Stimulated activated CD8-positive, alpha-beta memory T cell treated with anti-CD3 and anti-CD28 coated beads, Interleukin-15, amount 100 ng/mL, for 1 hour (primary cell): ENCODE measurements around the gene SH3D19.
"Not testable (repeated sequence)": the region's sequence is repeated elsewhere in the genome, so short reads cannot be mapped to it uniquely, and the experiment has no call there.

Source experiments
- DNase-seq: peaks from one replicate; pipeline ENCODE4 v3.0.0-alpha.2; 2020; ENCODE audit warnings: low read depth

SH3D19 gene

DNA sequence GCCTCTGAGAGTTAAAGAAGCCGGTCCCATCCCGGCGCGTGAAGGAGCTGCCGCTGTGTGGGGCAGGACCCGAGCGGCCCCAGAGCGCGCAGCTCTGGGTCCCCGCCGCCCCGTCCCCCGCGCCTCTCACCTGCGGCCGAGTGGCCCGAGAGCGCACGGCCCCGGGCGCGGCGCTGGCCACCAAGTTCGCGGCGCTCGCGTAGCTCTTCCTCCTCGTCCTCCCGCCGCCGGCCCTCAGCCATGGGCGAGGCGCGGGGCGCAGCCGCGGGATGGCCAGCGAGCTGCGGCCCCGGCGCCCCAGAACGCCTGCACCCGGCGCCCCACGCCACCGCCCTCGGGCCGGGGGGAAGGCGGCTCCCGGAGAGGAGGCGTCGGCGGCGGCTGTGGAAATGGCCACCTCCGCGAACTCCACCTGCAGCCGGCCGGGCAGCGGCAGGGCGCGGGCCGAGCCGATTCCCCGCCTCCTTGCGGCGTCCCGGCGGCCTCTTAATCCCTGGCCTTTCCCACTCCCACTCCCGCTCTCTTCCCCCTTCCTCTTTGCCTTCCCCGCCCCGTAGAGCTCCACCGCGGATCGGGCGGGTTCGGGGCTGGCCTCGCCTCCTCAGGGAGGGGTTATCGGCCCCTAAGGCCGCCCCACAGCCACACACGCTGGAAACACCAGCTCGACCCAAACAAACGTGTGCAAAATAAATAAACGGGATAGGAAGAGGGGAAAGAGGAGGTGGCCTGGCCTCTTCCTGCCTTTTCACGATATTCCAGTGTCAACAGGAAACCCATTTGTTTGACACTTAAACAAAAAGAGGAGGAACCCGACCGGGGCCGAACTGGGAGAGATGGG is at the start of gene SH3D19:
TSS of gene SH3D19 (minus strand) at position 495 of the 838 bp plus-strand sequence. CDS start at position 242, 253 bp downstream.
- no peak for DNase-seq

DNA sequence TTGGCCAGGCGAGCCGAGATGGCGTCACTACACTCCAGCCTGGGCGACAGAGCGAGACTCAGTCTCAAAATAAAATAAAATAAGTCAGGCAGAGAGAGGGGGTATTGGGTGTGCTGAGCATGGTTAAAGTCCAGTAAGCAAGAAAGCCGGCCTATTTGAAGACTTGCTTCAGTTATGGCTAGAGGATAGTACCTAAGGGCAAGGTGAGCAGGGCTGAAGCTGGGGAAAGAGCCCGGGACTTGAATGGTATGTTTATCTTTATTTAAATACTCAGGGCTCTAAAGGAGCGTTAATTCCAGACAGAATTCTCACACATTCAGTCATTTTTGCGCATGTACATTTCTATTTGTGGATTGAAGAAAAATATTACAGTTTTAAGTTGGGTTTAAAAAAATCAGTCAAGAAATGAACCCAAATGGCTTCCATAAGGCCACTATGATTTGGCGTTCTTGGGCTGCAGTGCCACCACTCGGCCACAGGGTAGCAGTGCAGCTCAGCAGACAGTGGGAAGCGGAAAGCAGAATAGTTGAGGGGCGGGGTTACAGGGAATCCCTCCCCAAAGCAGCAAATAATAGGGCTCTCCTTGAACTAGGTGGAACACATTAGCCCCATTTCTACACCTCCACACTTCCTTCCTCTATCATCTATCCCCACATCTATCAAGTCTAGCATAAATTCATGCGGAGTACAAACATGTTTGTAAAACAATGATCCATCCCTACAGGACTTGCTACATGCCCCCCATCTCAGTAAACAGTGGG is 37.2 kb upstream of the SH3D19 start:
- peak; percentile 45 for DNase-seq

GRCh38 chr4:151361966-151362365 is 36.6 kb upstream of the SH3D19 start:
- no peak for DNase-seq

- DNase-seq: no peak
Observed at GRCh38 chr4:151361126-151361525, 35.7 kb upstream of the SH3D19 start.

GRCh38 chr4:151359576-151359975 is 34.2 kb upstream of the SH3D19 start:
- DNase-seq: no peak

DNA sequence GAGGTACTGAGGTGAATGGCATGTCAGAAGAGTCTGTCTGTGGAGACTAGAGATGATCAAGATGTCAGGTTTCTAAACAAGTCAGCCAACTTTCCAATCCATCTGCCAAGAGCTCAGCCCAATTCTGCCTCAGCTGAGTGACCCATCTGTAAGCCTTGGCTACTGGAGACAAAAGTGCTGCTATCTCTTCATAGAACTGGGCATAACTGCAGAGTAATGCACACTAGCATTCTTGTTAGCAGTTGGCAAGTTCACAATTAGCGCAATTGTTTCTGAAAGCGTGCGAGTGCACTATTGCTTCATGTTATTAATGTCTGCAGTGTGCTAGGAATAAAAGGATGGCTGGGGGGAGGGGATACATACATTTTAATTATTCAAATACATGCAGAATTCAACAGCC is 32.9 kb upstream of the SH3D19 start:
- DNase-seq: no peak

DNA sequence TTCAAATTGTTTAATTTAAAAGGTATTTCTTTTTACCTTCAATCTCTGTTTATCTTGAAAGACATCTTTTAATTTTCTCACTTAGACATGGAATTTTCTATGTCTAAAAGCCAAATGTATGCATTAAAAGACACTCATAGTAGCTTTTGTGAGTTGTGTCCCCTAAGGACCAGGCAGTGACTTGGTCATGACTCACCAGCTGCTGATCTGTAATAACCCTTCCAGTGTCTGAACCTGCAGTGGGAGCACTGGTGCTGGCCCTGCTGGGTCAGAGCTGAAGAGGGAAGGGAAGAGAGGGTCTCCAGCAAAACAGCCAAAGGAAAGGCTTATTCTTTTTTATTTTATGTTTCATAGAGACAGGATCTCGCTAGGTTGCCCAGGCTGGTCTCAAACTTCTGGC is 31.1 kb upstream of the SH3D19 start:
- DNase-seq: no peak

DNA sequence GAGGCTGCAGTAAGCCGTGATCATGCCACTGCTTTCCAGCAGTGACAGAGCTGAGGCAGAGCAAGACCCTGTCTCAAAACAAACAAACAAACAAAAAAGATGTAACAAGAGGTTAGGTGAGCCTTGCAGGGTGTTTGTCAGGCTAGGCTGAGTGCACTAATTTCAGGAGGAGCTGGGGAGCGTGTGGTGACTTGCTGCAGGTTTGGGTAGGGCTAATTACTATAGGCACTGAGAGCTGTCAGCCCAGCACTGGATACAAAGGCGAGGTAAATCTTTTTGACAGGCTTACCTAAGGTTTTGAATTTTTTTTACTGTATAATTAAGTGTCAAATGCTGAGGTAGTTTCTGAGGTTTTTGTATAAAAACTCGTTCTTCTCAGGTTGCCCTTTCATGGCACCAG is 29.8 kb upstream of the SH3D19 start:
- no peak for DNase-seq

DNA sequence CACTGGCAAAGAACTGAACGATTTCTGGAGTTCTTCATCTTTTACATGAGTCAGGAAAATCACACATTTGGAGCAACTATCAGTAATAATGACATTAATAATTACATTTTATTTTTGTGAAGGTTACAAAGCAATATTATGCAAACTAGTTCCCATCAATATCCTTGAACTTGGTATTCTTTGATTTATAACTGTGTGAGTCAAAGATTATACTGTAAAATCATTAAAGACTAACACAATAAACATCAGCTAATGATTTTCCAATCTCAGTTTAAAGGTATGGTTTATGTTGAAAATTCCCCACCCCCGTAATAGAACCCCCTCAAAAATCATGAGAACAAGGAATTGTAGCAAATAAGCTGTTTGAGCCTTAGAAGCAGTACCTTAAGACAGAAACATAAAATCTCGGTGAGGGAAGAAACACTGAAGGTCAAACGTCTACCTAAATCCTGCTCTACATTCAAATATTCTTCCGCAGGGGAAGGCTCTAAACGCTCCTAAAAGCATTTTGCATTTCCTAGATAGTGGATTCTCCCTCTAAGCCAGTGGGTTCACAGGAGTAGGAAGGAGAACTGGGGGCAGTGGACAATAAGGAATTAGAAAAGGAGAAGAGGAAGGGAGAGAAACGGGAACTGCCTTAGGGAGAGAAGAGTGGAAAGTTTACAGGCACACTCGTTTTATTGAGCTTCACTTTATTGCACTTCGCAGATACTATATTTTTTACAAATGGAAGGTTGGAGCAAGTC is 22.3 kb upstream of the SH3D19 start:
- no peak for DNase-seq

- no peak for DNase-seq
Observed at GRCh38 chr4:151344948-151345347, 19.5 kb upstream of the SH3D19 start.

DNA sequence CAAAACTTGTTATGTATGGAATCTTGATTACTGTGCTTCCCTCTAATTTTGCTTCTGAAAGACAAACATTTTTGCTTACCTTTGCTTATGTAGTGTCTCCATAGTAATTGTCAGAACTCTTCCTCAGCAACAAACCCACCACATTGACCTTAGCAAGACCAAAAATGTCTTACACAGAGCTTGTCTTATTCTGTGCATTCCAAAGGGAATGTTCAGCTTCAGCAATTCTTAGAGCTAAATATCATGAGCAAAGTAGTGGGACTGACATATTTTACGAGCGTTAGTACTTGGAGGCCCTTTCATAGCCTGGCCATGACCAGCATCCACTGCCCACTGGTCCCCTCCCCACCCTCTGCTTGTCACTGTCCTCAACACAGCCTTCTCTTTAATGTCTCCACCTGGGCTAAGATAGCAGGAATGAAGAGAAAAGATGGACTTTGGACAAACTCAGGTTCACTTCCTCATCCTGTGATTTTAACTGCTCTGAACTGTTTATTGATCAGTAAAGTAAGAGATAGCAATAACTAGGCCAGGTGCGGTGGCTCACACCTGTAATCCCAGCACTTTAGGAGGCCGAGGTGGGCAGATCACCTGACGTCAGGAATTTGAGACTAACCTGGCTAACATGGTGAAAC is 15.5 kb upstream of the SH3D19 start:
- DNase-seq: no peak

DNA sequence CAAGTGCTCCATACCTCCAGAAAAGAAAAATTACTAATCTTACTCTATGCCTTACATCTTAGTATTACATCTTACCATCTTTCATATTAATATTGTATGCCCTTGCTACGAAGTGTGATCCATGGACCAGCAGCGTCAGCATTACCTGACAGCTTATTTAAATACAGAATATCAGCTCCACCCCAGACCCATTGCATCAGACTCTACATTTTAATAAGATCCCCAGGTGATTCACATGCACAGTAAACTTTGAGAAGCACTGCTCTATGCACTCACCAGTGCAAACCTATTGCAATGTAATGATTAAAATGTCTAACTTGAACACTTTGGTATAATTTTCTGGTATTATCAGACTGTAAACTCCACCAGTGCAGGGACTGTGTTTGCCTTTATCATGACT is 14.1 kb upstream of the SH3D19 start:
- no peak for DNase-seq

GRCh38 chr4:151331276-151332042 is 6.1 kb upstream of the SH3D19 start:
- DNase-seq: no peak

DNA sequence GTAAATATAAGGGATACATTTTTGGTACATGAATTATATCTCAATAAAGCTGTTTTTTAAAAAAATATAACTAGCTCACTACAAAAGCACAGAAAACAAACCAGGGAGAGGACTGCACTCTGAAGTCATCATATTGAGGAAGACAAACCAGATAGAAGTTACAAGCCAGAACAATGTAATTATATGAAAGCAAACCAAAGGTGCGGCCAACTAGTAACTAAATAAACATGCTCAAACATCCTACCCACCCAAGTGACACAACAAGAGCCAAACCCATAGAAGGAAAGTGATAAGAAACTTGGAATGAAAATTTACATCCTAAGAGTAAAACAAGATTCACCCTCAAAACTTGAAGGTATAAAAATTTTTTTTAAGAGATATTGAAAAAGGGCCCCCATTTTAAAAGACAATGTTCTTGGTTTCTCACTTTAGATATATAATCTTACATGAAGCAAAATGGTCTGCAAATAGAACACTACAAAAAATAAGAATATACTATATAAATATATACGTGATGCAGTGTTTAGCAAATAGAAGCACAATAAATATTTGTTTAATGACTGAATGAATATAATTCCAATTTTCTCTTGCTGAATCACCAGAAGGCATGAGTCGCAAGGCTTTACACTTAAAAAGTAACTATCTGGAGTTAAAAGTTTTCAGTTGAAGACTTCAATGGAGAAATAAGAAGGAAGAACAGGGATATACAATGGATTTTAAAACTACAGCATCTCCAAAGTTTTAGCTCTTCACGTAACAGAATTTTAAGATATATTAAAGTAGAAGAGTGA is 4.0 kb upstream of the SH3D19 start:
- no peak for DNase-seq

- no peak for DNase-seq
Observed at GRCh38 chr4:151325949-151326246, 493 bp upstream of the SH3D19 start.

GRCh38 chr4:151324752-151325110 is 674 bp downstream of the SH3D19 start:
- DNase-seq: no peak

GRCh38 chr4:151324124-151324751 is 1.2 kb downstream of the SH3D19 start:
- DNase-seq: no peak

GRCh38 chr4:151323667-151324066 is 1.7 kb downstream of the SH3D19 start:
- DNase-seq: no peak

GRCh38 chr4:151322570-151322969 is 2.8 kb downstream of the SH3D19 start:
- no peak for DNase-seq

DNA sequence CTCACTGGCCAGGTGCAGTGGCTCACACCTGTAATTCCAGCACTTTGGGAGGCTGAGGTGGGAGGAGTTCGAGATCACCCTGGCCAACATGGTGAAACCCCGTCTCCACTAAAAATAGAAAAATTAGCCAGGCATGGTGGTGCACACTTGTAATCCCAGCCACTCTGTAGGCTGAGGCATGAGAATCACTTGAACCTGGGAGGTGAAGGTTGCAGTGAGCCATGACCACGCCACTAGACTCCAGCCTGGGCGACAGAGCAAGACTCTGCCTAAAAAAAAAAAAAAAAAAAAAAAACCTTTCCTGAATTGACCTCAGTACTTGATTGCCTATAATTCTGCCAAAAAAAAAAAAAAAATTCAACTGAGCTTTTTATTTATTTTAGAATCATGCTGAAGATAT is 3.2 kb downstream of the SH3D19 start:
- not testable (repeated sequence) for DNase-seq
